Dedifferentiated amniotic fluid mesenchymal stem cell (primary cell): Measurements from ENCODE around the gene OR4Q2.
"Not testable (repeated sequence)": the region's sequence is repeated elsewhere in the genome, so short reads cannot be mapped to it uniquely, and the experiment has no call there.

Experiments
- DNase-seq: peaks from one replicate; pipeline ENCODE4 v3.0.0-alpha.2; 2016; ENCODE audit errors: extremely low spot score

The OR4Q2 gene

DNA sequence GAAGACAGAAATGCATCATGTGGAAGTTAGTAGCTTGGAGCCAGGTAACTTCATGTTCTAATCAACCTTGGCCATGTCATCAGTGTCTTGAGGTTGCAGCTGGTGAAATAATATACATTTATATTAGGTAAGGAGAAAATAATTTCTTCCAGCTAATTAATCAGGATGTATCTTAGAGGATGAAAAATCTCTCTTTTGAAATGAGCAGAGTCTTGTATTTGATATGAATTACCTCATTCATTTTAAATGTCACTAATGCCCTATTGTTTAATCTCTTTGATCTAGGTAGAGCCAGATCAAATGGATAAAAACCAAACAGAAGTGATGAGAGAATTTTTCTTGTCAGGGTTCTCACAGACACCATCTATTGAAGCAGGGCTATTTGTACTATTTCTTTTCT lies at the start of gene OR4Q2:
TSS of gene OR4Q2 (plus strand) at position 301 of the 400 bp plus-strand sequence.
- no peak for DNase-seq

DNA sequence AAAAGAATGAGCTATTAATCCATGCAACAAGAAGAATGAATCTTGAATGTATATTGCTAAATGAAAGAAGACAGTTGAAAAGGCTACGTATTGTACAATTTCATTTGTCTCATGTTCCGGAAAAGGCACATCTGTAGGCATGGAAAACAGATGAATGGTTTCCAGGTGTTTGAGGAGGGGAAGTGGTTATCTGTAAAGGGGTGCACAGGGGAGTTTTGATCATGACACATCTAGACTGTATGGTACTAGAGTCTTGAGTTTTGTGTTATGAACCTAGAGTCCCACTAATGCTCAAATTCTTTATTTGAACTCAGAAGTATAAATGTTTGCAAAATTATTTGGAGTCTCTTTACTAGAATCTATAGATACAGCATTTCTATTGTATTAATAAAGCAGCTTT lies 32.2 kb upstream of the OR4Q2 start:
- not testable (repeated sequence) for DNase-seq

DNA sequence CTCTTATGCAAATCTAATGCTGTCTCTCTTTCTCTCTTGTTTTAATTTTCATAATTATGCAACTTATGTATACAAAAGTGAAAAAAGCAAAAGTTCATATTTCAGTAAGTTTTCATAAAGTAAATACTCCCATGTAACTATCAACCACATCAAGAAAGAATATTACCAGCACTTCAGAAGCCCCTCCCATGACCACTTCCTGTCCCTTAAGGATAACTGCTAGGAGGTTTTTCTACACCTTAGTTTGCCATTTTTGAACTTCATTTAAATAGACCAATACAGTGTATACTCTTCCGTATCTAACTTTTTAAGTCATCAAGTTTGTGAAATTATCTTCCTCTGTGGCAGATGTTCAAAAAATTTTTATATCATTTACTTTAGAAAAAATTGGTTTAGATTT lies 27.1 kb upstream of the OR4Q2 start:
- DNase-seq = no peak

DNA sequence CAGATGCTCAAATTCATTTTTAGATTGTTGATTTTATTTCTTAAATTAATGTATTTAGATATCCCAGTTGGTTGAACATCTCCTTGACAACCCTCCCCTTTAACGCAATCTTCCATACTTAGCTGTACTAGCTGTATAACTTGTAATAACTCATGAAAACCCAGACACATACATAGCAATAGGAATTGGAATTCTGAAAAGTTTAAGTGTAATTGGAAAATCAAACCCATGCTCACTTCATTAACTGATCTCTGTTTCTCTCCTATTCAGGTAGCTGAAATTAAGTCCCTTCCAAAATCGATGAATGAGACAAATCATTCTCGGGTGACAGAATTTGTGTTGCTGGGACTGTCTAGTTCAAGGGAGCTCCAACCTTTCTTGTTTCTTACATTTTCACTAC lies 26.7 kb upstream of the OR4Q2 start, which contains the start of gene OR4K15:
TSS of gene OR4K15 (plus strand) at position 301 of the 400 bp plus-strand sequence. CDS start at position 301, 0 bp downstream.
- DNase-seq = no peak

DNA sequence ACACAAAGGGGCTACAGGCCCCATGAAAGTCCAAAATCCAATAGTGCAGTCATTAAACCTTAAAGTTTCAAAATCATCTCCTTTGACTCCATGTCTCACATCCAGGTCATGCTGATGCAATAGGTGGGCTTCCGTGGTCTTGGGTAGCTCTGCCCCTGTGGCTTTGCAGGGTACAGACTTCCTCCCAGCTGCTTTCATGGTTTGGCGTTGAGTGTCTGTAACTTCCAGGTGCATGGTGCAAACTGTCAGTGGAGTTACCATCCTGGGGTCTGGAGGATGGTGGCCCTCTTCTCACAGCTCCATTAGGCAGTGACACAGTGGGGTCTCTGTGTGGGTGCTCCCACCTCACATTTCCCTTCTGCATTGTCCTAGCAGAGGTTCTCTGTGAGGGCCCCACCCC lies 8.5 kb upstream of the OR4Q2 start:
- no peak for DNase-seq

DNA sequence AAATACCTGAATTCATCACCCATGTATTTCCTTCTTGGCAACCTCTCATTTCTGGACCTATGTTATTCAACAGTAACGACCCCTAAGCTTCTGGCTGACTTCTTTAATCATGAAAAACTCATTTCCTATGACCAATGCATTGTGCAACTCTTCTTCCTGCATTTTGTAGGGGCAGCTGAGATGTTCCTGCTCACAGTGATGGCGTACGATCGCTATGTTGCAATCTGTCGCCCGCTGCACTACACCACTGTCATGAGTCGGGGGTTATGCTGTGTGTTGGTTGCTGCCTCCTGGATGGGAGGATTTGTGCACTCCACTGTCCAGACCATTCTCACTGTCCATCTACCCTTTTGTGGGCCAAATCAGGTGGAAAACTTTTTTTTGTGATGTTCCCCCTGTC lies 356 bp downstream of the OR4Q2 start:
- no peak for DNase-seq

DNA sequence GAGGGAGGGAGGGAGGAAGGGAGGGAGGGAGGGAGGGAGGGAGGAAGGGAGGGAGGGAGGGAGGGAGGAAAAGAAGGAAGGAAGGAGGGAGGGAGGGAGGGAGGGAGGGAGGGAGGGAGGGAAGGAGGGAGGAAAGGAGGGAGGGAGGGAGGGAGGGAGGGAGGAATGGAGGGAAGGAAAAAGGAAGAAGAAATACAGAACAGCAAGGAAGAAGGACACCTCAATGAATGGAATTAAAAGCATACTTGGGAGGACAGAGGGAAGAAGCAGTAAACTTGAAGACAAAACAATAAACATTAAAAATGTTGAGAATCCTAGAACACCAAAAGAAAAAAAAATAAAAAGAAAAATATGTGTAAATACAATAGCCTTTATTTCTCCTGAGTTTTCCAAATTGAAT lies 6.2 kb downstream of the OR4Q2 start:
- DNase-seq = no peak

DNA sequence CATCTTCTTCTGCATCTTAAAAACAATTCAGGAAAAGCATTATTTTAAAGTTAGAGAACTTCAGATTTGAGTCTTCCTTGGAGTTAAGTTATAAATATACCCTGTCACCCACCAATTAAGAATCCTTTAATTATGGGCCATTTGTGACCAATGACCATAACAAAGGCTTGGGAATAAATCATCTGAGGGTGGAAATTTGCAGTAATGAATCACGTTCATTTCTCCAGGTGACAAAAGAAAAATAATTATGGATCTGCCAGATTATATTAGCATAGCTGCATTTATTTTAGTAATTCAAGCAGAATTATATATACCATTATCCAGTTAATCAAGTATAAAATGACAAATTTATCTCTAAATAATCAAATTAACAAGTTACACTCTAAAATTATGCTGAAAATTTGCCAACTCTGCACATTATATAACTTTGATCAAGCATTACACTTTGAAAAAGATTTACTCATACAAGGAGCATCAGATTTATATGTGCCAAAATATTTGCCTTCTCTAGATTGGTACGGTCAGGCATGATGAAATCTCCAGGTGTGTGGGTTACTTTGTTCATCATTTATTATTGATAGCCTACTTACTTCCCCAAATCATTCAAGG lies 17.4 kb downstream of the OR4Q2 start, which contains the start of gene OR4K14:
TSS of gene OR4K14 (minus strand) at position 51 of the 609 bp plus-strand sequence. CDS start 4,114 bp downstream, outside the sequence.
- no peak for DNase-seq

DNA sequence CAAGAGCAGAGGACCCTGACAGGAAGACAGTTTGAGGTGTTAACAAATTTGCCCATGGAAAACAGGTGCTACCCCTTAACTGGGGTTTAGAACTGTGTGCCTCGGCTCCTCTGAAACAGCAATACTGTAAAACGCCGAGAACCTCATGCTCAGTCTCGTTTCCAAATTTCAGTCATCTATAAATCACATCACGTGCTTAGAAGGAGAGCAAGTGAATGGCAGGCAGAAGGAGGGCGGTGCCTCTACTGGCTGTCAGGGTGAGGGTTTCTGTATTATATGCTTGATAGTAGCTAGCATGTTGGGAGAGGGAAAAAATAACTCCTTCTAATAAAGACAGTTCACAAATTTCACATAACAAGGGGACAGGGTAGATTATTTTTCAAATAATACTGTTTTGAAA lies 29.1 kb downstream of the OR4Q2 start:
- no peak for DNase-seq

DNA sequence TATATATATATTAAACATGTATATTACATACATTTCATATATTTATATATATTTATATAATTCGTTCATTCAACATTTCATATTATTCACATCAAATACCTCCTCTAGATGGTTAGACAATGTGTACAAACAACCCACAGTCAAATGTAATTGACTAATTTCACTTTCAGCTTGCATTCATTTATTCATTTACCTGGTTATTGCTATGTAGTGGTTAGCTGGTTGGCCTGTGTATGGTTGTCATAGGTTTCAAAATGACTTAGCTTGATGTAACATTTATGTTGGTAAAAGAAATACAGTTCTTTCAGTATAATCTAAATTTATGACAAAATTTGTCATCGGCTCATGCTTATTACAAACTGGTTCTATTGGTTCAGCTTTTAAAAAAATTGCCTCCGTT lies 33.5 kb downstream of the OR4Q2 start:
- no peak for DNase-seq

DNA sequence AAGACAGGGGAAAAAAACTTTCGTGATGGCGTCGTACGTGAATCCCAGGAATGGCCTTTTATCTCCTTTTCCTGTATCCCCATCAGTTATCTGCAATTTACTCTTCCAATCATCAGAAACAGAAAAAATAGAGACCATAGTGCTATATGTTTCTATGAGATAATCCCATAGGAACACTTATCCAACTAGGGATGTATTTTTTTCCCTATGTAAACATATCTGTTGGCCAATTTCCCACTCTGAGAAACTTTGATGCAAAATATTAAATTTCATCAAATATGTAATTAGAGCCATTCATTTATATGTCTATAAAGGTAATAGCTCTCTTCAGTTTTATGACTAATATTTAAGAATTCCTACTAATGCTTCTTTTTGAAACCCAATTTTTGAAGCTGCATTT lies 34.0 kb downstream of the OR4Q2 start, which contains the start of gene OR4K13:
TSS of gene OR4K13 (minus strand) at position 101 of the 400 bp plus-strand sequence. CDS start 1,280 bp downstream, outside the sequence.
- no peak for DNase-seq

DNA sequence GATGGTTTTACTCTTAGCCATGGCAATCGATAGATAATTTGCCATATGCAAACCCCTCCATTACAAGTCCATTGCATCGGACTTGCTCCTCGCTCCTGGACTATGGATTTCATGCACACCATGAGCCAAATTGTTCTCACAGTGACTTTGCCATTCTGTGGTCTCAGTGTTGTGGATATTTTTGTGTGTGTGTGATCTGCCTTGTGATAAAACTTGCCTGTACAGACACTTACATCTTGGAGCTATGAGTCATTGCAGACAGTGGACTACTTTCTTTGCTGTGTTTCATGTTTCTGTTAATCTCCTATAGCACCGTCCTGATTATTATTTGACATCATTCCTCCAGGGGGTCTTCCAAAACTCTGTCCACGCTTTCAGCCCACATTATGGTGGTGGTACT lies 42.3 kb downstream of the OR4Q2 start:
- no peak for DNase-seq

DNA sequence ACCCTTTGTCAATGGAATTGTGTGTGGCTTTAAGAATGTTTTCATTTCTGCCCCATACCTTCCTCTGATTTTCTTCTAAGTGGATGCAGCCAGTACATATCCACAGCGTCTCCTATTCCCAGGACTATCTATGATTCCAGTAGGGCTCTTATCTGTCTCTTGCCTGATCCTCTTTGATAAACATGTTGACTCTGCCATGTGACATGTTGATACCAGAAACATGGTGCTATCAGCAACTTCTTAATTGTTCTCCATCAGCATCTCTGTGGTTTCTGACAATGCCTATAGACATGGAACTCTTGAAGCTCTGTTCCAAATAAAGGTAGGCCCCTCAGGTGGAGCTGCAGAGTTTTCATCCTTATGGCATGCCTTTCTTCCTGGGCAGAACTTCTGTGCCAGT lies 46.2 kb downstream of the OR4Q2 start:
- DNase-seq = no peak
